Nephron progenitor cell (in vitro differentiated cells): Measurements from ENCODE around the gene KIF23.

Experiments used
- DNase-seq: peaks from one replicate; pipeline ENCODE4 v3.0.0; 2021
- H3K27ac Mint-ChIP-seq: 2 replicates; pipeline ENCODE4 v1.8.0; 2021; ENCODE audit warnings: mild to moderate bottlenecking, moderate library complexity, mixed read lengths
- H3K27me3 Mint-ChIP-seq: 2 replicates; pipeline ENCODE4 v1.8.0; 2021; ENCODE audit warnings: mild to moderate bottlenecking, low read depth, mixed read lengths; ENCODE audit not compliant: poor library complexity
- H3K36me3 Mint-ChIP-seq: 2 replicates; pipeline ENCODE4 v1.8.0; 2021; ENCODE audit warnings: low read depth, mixed read lengths
- H3K4me1 Mint-ChIP-seq: 2 replicates; pipeline ENCODE4 v1.8.0; 2021; ENCODE audit warnings: mixed read lengths
- H3K4me3 Mint-ChIP-seq: 2 replicates; pipeline ENCODE4 v1.8.0; 2021; ENCODE audit warnings: mild to moderate bottlenecking, moderate library complexity, mixed read lengths
- H3K9me3 Mint-ChIP-seq: 2 replicates; pipeline ENCODE4 v1.8.0; 2021; ENCODE audit warnings: mild to moderate bottlenecking, moderate library complexity, mixed read lengths
- CTCF ChIP-seq: fragments of 200-600 bp; sonication (generic); IDR thresholded peaks from 2 replicates; pipeline ENCODE4 v1.5.0; 2021; ENCODE audit warnings: antibody characterized with exemption

The KIF23 gene

GRCh38 chr15:69434679-69435078, 20.5 kb downstream of the KIF23 start:
- Mint-ChIP-seq H3K27me3 (no peaks in the 10 kb centered on the region), H3K4me3 (no peak overlapping the region), H3K36me3 (peaks cover 62% of the 10 kb centered on the region), H3K27ac (no peak overlapping the region), H3K4me1 (no peaks in the 10 kb centered on the region), H3K9me3 (no peaks in the 10 kb centered on the region)
- no peak for TF ChIP-seq CTCF
- no peak for DNase-seq

- H3K36me3 Mint-ChIP-seq: peaks cover 63% of the 10 kb centered on the region
- no peak for TF ChIP-seq CTCF
- no peaks in the 10 kb centered on the region for H3K4me1 Mint-ChIP-seq
- no peak for DNase-seq
- no peaks in the 10 kb centered on the region for H3K9me3 Mint-ChIP-seq
- no peaks in the 10 kb centered on the region for H3K27me3 Mint-ChIP-seq
- H3K27ac Mint-ChIP-seq: no peak overlapping the region
- no peak overlapping the region for H3K4me3 Mint-ChIP-seq
Measured at GRCh38 chr15:69435985-69436384, 21.8 kb downstream of the KIF23 start.

GRCh38 chr15:69436951-69437350, 22.8 kb downstream of the KIF23 start:
- H3K36me3 Mint-ChIP-seq: peaks cover 70% of the 10 kb centered on the region
- H3K4me1 Mint-ChIP-seq: no peaks in the 10 kb centered on the region
- H3K27me3 Mint-ChIP-seq: no peaks in the 10 kb centered on the region
- H3K4me3 Mint-ChIP-seq: no peak overlapping the region
- TF ChIP-seq CTCF: no peak
- H3K9me3 Mint-ChIP-seq: no peaks in the 10 kb centered on the region
- H3K27ac Mint-ChIP-seq: no peak overlapping the region
- DNase-seq: no peak

- H3K27me3 Mint-ChIP-seq: no peaks in the 10 kb centered on the region
Measured at GRCh38 chr15:69439623-69440022, 25.5 kb downstream of the KIF23 start.

GRCh38 chr15:69443032-69443611, 29.0 kb downstream of the KIF23 start:
- Mint-ChIP-seq H3K4me1 (no peaks in the 10 kb centered on the region), H3K36me3 (peaks cover 67% of the 10 kb centered on the region), H3K4me3 (no peak overlapping the region), H3K27ac (no peak overlapping the region), H3K27me3 (no peaks in the 10 kb centered on the region), H3K9me3 (no peaks in the 10 kb centered on the region)
- no peak for TF ChIP-seq CTCF
- DNase-seq: no peak

More at GRCh38 chr15:69439623-69440022, 25.5 kb downstream of the KIF23 start:
- no peak overlapping the region for H3K27ac Mint-ChIP-seq
- no peak for TF ChIP-seq CTCF
- no peaks in the 10 kb centered on the region for H3K9me3 Mint-ChIP-seq
- no peaks in the 10 kb centered on the region for H3K4me1 Mint-ChIP-seq
- H3K36me3 Mint-ChIP-seq: peaks cover 68% of the 10 kb centered on the region
- no peak overlapping the region for H3K4me3 Mint-ChIP-seq
- DNase-seq: no peak

- Mint-ChIP-seq H3K27me3 (no peaks in the 10 kb centered on the region), H3K27ac (no peak overlapping the region), H3K9me3 (no peaks in the 10 kb centered on the region), H3K4me3 (no peak overlapping the region), H3K4me1 (no peaks in the 10 kb centered on the region), H3K36me3 (peaks cover 61% of the 10 kb centered on the region)
- no peak for DNase-seq
- no peak for TF ChIP-seq CTCF
Measured at GRCh38 chr15:69444686-69445085, 30.5 kb downstream of the KIF23 start.
